Activated CD4-positive, alpha-beta T cell treated with anti-CD3 and anti-CD28 coated beads, Interleukin-2, amount 50 U/mL, for 4 hours (primary cell): ENCODE results near the gene LDHA.
"Not testable (repeated sequence)": the region's sequence is repeated elsewhere in the genome, so short reads cannot be mapped to it uniquely, and the experiment has no call there.

Source experiments
- DNase-seq, 2 experiments: peaks; one replicate each; pipeline ENCODE4 v3.0.0-alpha.2; 2020

LDHA gene

DNA sequence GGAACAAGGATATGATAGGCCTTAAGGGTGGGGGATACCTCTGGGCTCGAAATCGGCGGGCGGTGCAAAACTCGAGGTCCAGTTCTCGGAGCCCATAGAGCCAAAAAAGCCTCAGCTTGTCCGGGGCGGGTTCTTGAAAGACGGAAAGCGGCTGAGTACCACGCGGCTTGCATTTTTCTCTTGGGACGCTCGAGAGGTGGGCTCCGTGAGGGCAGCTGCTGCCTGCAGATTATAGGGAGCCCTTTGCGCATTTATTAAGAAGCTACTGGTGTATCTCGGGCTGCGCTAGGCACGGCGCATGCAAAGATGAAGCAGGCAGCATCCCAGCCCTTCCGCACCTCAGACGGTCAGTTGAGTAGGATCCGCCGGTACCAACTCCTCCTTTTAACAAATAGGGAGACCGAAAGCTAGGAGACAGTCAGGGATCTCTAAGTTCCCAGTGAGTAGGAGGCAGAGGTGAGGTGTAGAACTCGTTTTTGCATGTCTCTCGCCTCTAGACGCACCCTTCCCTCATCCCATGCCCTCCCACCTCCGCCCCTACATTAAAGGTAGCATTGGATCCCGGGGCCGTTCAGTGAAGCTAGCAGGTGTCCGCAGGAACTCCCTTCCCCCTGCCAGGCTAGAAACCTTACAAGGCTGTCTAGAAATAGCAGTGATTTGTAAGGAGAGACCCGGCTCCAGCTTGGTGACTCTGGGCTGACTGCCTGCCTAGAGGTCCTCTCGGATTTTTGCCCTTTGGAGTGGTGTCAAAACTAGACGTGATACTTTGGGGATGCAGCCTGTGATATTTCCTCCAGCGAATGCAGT, 768 bp downstream of the LDHA start:
- no peak for DNase-seq

DNA sequence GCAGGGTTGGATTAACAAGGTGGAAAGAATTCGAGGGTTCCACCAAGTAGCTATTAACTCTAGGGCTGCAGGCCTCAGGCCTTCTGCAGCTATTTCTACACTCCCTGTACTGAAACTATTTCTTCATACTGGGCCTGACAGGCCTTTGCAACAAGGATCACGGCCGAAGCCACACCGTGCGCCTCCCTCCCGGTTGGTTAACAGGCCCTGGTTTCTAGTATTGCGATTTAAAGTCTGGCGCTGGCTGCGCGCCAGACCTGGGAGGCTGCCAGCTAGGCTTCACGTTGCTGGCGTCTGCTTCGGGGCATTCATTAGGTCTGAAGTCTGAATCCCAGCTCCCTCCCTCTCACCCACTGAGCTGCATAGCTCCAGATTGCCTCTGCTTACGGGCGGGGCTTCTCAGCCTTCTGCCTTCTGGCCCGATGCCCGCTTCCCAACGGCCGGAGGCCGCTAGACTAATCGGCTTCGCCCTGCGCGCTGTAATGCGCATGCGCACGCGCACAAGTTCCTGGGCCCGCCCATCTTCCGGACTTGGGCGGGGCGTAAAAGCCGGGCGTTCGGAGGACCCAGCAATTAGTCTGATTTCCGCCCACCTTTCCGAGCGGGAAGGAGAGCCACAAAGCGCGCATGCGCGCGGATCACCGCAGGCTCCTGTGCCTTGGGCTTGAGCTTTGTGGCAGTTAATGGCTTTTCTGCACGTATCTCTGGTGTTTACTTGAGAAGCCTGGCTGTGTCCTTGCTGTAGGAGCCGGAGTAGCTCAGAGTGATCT, 1.6 kb downstream of the LDHA start:
- peak; percentile 87 to 91 for DNase-seq

DNA sequence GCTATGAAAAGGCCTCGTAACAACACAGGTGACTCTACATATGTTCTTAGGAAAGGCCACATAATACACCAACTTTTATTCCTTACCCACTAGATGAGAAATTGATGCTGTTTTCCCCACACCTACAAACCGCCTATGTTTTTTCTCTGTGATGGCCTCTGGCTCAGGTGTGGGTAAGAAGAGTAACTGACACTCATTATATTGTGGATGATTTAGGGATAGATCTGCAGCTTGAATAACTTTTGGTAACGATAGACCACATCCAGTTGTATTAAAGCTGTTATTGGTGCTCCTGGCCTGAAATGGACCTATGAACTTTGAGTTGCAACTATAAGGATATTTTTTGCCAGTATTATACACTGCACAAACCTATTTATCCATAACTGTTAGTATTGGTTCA, 3.6 kb downstream of the LDHA start:
- no peak for DNase-seq

DNA sequence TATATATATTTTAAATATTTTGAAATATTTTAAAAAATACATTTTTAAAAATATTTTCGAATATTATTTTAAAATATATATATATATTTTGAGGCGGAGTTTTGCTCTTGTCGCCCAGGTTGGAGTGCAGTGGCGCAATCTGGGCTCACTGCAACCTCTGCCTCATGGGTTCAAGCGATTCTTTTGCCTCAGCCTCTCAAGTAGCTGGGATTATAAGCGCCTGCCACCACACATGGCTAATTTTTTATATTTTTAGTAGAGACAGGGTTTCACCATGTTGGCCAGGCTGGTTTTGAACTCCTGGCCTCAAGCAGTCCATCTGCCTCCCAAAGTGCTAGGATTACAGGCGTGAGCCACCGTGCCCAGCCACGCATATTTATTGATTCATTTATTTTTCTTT, 6.7 kb downstream of the LDHA start:
- DNase-seq: not testable (repeated sequence)

DNA sequence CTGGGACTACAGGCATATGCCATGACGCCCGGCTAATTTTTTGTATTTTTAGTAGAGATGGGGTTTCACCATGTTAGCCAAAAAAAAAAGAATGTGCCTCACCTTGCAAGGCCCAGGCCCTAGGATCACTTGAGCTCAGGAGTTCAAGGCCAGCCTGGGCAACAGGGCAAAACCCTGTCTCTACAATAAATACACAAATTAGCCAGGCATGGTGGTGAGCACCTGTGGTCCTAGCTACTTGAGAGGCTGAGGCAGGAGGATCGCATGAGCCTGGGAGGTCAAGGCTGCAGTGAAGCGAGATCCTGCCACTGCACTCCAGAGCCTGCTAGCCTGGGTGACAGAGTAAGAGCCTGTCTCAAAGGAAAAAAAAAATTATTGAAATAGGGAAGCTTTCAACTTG, 9.7 kb downstream of the LDHA start:
- DNase-seq: no peak

DNA sequence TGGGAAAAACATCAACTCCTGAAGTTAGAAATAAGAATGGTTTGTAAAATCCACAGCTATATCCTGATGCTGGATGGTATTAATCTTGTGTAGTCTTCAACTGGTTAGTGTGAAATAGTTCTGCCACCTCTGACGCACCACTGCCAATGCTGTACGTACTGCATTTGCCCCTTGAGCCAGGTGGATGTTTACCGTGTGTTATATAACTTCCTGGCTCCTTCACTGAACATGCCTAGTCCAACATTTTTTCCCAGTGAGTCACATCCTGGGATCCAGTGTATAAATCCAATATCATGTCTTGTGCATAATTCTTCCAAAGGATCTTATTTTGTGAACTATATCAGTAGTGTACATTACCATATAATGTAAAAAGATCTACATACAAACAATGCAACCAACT, 13.0 kb downstream of the LDHA start:
- not testable (repeated sequence) for DNase-seq

DNA sequence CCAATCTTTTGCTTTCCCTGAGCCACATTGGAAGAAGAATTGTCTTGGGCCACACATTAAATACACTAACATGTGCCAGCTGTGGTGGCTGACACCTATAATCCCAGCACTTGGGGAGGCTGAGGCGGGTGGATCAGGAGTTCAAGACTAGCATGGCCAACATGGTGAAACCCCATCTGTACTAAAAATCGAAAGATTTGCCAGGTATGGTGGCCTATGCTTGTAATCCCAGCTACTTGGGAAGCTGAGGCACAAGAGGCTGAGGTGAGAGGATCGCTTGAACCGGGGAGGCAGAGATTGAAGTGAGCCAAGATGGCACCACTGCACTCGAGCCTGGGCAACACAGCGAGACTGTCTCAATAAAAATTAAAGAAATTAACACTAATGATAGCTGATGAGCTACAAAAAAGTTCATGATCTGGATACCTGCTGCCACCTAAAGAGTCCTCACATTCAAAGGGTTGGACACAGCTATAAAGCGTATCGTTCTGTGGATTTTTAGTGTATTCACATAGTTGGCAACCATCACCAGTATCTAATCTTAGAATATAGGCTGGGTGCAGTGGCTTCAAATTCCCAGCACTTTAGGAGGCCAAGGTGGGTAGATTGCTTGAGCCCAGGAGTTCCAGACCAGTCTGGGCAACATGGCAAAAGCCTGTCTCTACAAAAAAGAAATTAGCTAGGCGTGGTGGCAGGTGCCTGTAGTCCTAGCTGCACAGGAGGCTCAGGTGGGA, 14.4 kb downstream of the LDHA start:
- no peak for DNase-seq

DNA sequence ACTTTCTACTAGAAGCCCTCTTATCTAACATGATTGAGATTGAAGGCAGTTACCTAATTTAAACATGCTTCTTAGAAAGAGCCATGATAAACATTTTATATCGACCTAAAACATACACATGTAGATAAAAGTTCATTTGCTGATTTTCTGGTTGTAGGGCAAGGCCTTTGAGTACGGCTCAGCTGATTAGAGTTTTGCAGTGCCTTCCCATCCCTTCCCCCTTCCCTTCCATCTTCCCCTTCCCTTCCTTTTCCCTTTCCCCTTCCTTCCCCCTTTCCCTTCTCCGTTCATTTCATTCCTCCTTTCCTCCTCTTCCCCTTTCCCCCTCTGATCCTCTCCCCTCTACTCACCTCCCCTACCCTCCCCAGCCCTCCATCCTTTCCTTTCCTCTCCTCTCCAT, 22.1 kb downstream of the LDHA start:
- DNase-seq: no peak

DNA sequence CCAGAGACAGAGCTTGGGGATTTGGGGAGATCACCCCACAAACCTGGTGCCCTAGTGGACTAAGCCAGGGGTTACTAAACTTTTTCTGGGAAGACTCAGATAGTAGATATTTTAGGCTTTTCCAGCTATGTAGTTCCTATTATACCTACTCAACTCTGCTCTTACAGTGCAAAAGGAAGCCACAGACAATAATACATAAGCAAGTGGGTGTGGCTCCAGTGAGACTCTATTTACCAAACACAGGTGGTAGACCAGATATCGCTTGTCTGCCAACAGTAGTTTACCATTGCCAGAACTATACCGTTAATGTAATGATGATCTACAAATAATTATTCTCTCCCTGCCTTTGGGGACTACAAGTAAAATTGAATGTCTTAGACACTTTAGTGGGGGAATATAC, 24.7 kb downstream of the LDHA start:
- DNase-seq: no peak

DNA sequence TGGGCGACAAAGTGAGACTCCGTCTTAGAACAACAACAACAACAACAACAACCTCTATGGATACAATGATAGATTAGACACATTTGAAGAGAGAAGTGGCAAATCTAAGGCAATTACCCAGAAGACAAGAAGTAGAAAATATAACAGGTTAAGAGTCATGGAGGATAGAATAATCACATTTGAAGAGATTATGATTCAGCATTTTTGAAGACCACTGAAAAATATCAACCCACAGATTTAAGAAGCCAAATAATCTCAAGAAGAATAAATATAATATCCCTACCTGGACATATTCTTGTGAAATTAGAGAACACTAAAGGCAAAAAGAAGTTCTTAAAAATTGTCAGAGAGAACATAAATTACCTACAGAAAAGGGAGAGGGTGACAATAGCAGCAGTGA, 25.7 kb downstream of the LDHA start:
- no peak for DNase-seq

DNA sequence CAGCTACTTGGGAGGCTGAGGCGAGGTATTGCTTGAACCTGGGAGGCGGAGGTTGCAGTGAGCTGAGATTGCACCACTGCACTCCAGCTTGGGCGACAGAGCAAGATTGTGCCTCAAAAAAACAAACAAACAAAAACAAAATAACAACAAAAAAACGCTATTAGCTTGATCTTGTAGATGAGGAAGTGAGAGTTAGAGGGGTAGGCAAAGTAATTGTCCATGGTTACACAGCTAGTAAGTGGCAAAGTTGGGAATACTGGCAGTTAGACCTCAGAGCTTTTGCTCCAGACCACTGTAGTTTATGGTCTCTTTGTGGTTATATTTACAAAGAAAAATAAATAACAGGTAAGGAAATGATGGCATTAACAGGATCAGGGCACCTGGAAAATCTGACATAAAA, 32.9 kb downstream of the LDHA start:
- no peak for DNase-seq

DNA sequence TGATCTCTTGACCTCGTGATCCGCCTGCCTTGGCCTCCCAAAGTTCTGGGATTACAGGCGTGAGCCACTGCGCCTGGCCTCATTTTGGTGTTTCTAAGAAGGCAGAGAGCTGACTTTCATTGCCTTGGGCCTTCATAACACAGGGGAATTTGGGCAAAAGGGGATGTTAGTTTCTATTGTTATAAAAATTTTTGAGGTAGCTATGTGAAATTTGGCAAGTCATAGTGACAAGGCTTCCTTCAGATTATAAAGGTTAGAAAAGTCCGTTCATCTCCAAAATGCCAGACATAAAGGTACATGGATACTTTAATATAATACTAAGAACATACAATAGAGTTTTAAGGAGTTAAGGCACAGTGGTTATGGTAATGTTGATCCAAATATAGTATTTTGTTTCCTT, 35.0 kb downstream of the LDHA start:
- DNase-seq: no peak

DNA sequence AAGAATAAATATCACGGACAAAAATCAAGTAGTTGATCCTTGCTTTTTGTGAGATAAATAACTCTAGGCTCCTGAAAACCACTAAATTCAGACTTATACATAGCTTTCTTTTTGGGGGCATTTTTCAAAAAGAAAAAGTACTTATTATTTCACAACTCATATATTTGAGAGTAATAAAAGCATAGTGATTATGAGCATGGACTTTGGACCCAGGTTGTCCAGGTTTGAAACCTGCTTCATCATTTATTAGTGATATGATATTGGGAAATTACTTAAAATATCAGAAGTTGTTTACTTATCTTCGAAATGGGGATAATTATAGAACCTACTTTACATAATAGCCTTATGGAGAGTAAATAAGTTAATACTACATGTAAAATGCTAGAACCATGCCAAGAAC, 44.3 kb downstream of the LDHA start:
- DNase-seq: no peak

DNA sequence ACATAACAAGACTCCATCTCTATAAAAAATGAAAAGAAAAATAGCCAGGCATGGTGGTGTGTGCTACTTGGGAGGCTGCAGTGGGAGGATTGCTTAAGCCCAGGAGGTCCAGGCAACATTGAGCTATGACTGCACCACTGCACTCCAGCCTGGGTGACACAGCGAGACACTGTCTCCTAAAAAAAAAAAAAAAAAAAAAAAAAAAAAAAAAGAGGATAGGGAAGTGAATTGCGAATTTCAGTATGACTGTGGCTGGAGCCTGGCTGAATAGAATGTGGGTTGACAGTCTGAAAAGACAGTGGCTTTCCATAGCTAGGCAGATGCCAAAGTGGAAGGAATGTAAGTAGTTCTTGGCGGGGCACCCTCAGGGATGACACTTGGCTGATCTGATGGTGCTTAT, 54.9 kb downstream of the LDHA start:
- no peak for DNase-seq

DNA sequence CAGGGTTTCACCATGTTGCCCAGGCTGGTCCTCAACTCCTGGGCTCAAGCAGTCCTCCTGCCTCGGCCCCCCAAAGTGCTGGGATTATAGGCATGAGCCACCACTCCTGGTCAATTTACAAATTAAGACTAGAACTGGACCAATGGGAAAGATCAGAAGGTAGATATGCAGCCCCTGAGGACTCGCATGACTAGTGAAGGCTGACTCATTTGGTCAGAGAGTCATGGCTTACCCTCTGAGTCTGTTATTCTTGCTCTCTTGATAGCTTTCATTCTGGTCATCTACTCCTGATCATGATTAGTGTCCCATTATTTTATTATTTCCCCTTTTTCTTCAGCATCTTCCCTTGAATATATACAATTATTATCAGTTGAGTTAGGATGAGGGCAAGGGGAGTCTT, 58.6 kb downstream of the LDHA start:
- DNase-seq: no peak

DNA sequence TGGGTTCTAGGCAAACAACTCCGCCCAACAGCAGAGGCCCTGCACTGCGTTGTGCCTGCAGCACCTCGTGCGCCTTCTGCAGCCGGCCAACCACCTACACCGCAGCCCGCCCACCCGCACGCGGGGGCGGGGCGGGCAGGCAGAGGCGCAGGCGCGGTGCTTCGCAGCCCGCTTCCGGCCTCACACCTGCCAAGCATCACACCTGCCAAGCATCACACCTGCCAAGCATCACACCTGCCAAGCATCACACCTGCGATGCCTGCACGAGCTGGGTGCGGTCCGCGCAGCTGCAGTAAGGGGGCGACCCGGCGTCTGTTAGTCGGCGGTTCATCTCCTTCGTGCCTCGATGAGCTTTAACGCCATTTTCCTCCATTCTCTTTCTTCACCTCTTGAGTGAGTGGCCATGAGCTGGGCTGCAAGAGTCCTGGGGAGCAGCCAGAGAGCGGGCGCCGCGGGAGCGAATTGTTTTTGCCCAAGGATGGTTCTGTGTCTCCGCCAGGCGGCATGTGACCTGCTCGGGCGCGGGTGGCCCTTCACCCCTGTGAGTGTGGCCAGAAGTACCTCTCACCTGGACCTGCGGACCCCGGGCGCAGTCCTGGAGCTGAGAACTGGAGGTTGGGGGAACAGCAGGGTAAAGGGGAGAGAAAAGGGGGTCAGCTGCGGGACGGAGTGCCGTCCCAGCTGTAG, 61.5 kb downstream of the LDHA start, which contains the start of gene LDHAL6A:
TSS of gene LDHAL6A (plus strand) at position 171 of the 687 bp plus-strand sequence. CDS start 825 bp downstream, outside the sequence.
- DNase-seq: no peak

DNA sequence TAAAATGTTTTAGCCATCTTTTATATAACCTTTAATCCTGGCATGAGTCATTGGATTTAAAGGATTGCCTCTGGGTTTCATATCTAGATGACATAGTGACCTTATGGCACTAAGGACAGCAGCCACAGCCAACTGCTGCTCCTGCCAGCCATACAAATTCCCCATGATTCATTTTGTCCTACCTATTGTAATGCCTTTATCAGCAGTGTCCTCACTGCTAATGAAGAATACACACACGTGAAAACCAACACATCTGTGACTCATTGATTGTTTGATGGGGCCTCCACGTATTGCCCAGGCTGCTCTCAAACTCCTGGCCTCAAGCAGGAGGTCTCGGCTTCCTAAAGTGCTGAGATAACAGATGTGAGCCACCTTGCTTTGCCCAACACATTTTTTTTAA, 63.1 kb downstream of the LDHA start:
- no peak for DNase-seq
